Activated CD8-positive, alpha-beta T cell treated with anti-CD3 and anti-CD28 coated beads, Interleukin-2, amount 10 ng/mL, durations not matched to agents 7 days and 5 days (primary cell): Measurements from ENCODE around the gene KCNMA1. TPM values are rescaled to one million over a fixed set of nuclear protein-coding genes. Genes with fewer than 3 reads are reported as not detected.

ENCODE experiments used
- ATAC-seq: fragments of 150-1000 bp; cut with Tn5 transposase; one replicate; pipeline ENCODE4 v1.10.0; 2021; ENCODE audit warnings: moderate library complexity
- CTCF ChIA-PET: fragments of 350-600 bp; sonication (Branson Sonifier 250); formaldehyde crosslinking; loops from one replicate; lab custom pipeline; 2021; ENCODE audit warnings: antibody characterized with exemption; lab: Charles Lee
- POLR2A ChIA-PET: fragments of 350-600 bp; sonication (Branson Sonifier 250); formaldehyde crosslinking; loops from one replicate; lab custom pipeline; 2021; ENCODE audit warnings: antibody characterized with exemption; lab: Charles Lee
- DNase-seq: peaks from one replicate; pipeline ENCODE4 v3.0.0-alpha.2; 2020
- H3K27ac Mint-ChIP-seq: one replicate; pipeline ENCODE4 v1.8.0; 2021; ENCODE audit warnings: mild to moderate bottlenecking, mixed read lengths
- H3K27me3 Mint-ChIP-seq: one replicate; pipeline ENCODE4 v1.8.0; 2021; ENCODE audit warnings: low read depth, mixed read lengths
- H3K36me3 Mint-ChIP-seq: one replicate; pipeline ENCODE4 v1.8.0; 2021; ENCODE audit warnings: low read depth, mixed read lengths
- H3K4me1 Mint-ChIP-seq: one replicate; pipeline ENCODE4 v1.8.0; 2021; ENCODE audit warnings: low read depth, mixed read lengths
- H3K4me3 Mint-ChIP-seq: one replicate; pipeline ENCODE4 v1.8.0; 2021; ENCODE audit warnings: mild to moderate bottlenecking, mixed read lengths
- H3K9me3 Mint-ChIP-seq: one replicate; pipeline ENCODE4 v1.8.0; 2022; ENCODE audit warnings: mixed read lengths; ENCODE audit not compliant: insufficient read depth
- total RNA-seq, 2 experiments: library from RNA; stranded (reverse); gene quantifications; one replicate each; pipeline ENCODE4 v1.2.3, GENCODE V29; 2021

Gene KCNMA1
- total RNA-seq, 2 experiments from 2014 or later, result 0.16 TPM

DNA sequence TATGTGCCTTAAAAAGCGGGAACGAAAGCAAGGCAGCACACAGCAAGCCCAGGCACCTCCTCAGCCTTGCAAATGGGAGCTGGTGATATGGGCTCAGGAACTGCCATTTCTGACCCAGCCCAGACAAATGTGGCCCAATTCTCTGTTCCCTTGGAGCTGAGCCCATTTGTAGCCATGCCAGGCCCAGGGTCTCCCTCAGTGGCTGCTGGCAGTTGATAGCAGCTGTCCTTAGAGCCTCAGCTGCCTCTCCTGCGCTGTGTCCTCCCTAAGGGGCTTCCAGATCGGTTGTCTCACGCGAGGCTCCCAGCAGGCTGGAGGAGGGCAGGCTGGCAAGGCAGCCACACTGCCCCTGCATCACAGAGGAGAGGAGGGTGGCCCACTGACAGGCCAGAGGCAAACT lies 275.8 kb downstream of the KCNMA1 start:
- Mint-ChIP-seq H3K4me3 (no peak overlapping the region), H3K27me3 (peaks cover 3% of the 10 kb centered on the region), H3K9me3 (no peaks in the 10 kb centered on the region), H3K36me3 (no peaks in the 10 kb centered on the region), H3K4me1 (no peaks in the 10 kb centered on the region), H3K27ac (no peak overlapping the region)
- ATAC-seq, result no peak
- POLR2A ChIA-PET, result no interaction called here
- no peak for DNase-seq
- CTCF ChIA-PET, result no interaction called here

DNA sequence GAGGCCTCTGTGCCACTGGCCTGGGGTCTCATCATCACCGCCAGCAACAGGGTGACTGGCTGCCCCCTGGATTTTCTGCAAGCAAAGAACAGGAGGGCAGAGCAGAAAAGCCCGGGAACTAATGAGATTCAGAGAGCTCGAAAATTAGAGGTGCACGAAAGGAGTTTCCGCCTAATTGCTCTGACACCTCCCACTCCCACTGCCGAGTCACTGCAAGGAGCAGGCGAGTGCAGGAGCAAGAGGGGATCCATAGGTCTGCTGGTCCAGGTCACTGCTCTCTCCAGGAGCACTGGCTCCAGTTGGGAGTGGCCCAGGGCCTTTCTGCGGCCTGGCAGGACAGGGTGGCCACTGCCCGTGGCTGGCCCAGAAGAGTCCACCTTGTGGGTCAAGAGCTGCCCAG lies 276.2 kb downstream of the KCNMA1 start:
- ATAC-seq (no peak), DNase-seq (no peak)
- ChIA-PET CTCF (no interaction called here), POLR2A (no interaction called here)
- peaks cover 3% of the 10 kb centered on the region for H3K27me3 Mint-ChIP-seq
- no peaks in the 10 kb centered on the region for H3K36me3 Mint-ChIP-seq
- H3K9me3 Mint-ChIP-seq, result no peaks in the 10 kb centered on the region
- H3K4me1 Mint-ChIP-seq, result no peaks in the 10 kb centered on the region
- H3K4me3 Mint-ChIP-seq, result no peak overlapping the region
- H3K27ac Mint-ChIP-seq, result no peak overlapping the region

DNA sequence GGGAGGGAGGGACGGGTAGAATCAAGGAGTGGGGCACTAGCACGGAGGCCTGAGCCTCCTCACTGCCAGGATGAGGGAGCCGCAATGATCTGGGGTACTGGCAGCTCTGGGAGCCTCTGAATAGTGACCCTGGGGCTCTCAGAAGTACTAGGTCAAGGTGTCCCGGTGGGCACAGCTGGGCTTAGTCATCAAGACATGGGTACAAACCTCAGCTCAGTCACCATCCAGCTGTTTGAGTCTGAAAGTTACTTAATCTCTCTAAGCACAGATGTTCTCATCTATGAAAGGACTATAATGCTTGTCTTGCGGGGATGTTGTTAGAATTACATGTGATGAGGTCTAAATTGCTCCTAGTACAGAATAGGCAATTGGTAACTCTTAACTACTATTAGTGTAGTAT lies 276.8 kb downstream of the KCNMA1 start:
- Mint-ChIP-seq H3K27me3 (peaks cover 3% of the 10 kb centered on the region), H3K4me1 (no peaks in the 10 kb centered on the region), H3K27ac (no peak overlapping the region), H3K4me3 (no peak overlapping the region), H3K36me3 (no peaks in the 10 kb centered on the region), H3K9me3 (no peaks in the 10 kb centered on the region)
- ATAC-seq (no peak), DNase-seq (no peak)
- CTCF ChIA-PET, result no interaction called here
- POLR2A ChIA-PET, result no interaction called here

DNA sequence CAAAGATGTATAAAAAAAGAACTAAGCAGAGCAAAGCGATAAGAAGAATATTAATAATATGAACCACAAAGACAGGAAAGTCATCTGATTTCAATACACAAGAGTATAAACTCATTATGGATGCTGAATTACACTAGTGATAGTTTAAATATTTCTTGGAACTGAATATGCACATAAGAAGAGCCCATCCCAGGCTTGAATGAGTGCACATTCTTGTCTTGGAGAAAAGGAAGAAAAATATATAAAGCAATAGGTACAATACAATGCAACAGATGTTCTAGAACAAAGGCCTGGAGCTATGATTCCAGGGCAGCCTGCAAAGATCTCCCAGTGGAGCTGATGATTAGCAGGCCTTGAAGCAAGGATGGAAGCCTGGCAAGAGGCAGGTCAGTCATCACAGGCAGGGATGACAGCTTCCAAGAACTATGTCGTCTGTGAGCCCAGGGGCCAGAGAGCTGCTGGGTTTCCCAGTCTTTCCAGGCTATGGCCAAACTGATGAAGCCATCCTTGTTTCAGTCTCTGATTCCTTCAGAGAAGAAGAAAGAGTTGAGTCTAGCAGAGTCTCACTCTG lies 277.6 kb downstream of the KCNMA1 start:
- ChIA-PET CTCF (no interaction called here), POLR2A (no interaction called here)
- ATAC-seq, result no peak

DNA sequence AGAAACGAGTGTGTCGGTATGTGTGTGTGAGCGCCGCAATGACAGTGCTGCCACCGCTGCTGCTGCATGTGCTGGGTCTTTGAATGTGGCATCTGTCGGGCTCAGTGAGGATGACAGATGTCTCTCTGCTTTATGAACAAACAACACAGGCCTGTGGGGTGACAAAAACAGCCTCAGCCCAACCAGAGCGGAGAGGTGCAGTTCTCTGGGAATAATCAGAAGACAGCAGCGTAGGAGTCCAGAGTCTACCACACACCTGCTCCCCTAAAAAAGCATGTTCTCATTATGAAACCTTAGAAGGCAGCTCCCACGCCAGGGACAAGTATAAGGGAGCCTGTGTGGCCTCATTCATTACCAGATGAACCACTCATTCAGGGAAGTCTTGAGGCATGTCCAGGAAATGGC lies 278.3 kb downstream of the KCNMA1 start:
- no peak for DNase-seq
- H3K9me3 Mint-ChIP-seq, result no peaks in the 10 kb centered on the region
- no peaks in the 10 kb centered on the region for H3K27me3 Mint-ChIP-seq
- POLR2A ChIA-PET, result no interaction called here
- H3K4me1 Mint-ChIP-seq, result no peaks in the 10 kb centered on the region
- CTCF ChIA-PET, result no interaction called here
- H3K27ac Mint-ChIP-seq, result no peak overlapping the region
- ATAC-seq, result no peak
- H3K4me3 Mint-ChIP-seq, result no peak overlapping the region
- H3K36me3 Mint-ChIP-seq, result no peaks in the 10 kb centered on the region

More for the DNA sequence above, 277.6 kb downstream of the KCNMA1 start:
- no peak overlapping the region for H3K27ac Mint-ChIP-seq
- H3K9me3 Mint-ChIP-seq, result no peaks in the 10 kb centered on the region
- H3K36me3 Mint-ChIP-seq, result no peaks in the 10 kb centered on the region
- no peak overlapping the region for H3K4me3 Mint-ChIP-seq
- no peak for DNase-seq
- peaks cover 3% of the 10 kb centered on the region for H3K27me3 Mint-ChIP-seq
- no peaks in the 10 kb centered on the region for H3K4me1 Mint-ChIP-seq

DNA sequence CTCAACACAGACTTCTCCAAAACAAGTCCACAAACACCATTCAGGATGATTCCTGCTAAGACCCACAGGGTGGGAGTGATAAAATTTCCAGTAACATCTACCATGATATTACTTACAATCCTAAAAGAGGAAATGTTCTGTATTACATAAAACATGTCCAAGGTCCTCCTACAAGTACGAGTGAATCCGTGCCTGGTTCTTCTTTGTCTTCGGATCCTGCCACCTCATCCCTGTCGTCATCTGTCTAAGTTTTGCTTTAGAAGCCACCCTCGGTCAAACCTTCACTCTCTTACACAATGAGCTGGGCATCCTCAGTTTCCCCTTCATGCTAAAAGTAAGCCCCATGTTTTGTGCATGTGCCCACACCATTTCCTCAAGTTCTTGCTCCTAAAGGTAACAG lies 279.0 kb downstream of the KCNMA1 start:
- no peaks in the 10 kb centered on the region for H3K4me1 Mint-ChIP-seq
- POLR2A ChIA-PET, result no interaction called here
- ATAC-seq, result no peak

DNA sequence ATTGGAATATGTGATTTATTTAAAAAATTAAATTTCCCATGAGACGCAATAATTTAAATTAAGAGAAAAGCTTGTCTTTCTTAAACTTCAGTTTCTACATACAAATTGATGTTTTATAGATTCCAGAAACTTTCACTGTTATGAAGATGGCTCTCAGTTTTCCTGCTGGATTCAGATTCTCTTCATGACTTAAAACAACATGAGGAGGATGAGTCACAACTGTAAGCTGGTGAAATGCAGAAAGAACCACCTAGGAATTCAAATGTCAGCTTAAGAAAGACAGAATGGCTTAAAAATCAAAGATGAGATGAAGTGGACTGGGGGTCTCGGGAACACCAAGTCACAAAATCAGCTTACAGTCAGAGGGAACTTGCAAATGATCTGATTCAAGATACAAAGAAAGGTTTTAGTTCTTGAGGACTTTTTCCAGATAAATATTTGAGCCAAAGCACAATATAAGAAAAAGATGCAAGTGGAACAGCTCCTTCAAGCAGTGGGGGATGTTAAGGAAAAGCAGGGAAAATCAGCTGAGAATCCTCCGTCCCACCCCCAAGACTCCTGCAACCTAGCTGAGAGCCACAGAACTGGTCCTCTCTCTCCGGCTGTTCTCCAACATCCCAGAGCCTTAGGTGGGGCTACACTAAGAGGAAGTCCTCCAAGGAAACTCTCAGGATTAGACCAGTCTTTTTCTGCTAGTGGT lies 279.8 kb downstream of the KCNMA1 start:
- no peak for DNase-seq
- H3K27me3 Mint-ChIP-seq, result no peaks in the 10 kb centered on the region
- no peaks in the 10 kb centered on the region for H3K36me3 Mint-ChIP-seq
- ChIA-PET CTCF (no interaction called here), POLR2A (no interaction called here)
- H3K9me3 Mint-ChIP-seq, result no peaks in the 10 kb centered on the region
- no peak overlapping the region for H3K27ac Mint-ChIP-seq
- H3K4me3 Mint-ChIP-seq, result no peak overlapping the region
- ATAC-seq, result no peak
- no peaks in the 10 kb centered on the region for H3K4me1 Mint-ChIP-seq

More for the DNA sequence above, 279.0 kb downstream of the KCNMA1 start:
- DNase-seq, result no peak
- Mint-ChIP-seq H3K9me3 (no peaks in the 10 kb centered on the region), H3K4me3 (no peak overlapping the region), H3K36me3 (no peaks in the 10 kb centered on the region), H3K27ac (no peak overlapping the region), H3K27me3 (no peaks in the 10 kb centered on the region)
- CTCF ChIA-PET, result no interaction called here

DNA sequence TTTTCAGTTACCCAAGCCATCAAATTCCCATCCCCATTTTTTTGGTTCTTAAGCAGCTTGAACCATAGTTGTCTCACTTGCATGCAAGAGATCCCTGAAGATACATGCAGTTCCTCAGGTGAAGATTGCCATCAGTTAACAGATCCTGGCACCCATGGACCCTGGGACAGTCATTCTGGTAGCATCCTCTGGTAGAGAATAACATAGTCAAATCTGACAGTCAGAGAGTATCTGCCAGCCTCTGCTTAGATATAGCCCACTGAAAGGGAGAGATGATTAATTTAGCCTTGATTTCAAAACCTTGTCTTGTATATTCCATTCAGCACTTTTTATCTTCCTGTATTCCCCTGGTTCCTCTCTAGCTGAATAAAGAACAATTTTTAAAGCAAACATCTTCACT lies 280.4 kb downstream of the KCNMA1 start:
- no peaks in the 10 kb centered on the region for H3K27me3 Mint-ChIP-seq
- ATAC-seq (no peak), DNase-seq (no peak)
- H3K4me1 Mint-ChIP-seq, result no peaks in the 10 kb centered on the region
- ChIA-PET CTCF (no interaction called here), POLR2A (no interaction called here)
- no peak overlapping the region for H3K27ac Mint-ChIP-seq
- no peaks in the 10 kb centered on the region for H3K9me3 Mint-ChIP-seq
- no peak overlapping the region for H3K4me3 Mint-ChIP-seq
- H3K36me3 Mint-ChIP-seq, result no peaks in the 10 kb centered on the region

DNA sequence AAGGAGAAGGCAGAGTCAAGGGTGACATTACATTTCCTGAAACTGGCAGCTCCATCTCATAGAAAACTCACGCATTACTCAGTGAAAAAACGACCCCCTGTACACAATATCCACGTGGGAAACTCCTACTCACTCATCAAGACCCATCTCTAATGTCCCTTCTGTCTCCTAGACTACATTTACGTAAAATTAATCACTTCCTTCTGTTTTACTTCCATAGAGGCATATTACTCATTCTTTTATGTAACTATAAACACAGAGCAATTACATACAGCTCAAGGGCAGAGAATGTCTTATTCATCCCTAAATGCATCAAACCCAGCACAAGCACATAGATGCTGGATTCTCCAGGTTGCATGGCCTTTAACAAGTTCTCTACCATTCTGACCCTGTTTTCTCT lies 281.8 kb downstream of the KCNMA1 start:
- Mint-ChIP-seq H3K27ac (no peak overlapping the region), H3K4me3 (no peak overlapping the region), H3K36me3 (no peaks in the 10 kb centered on the region), H3K4me1 (no peaks in the 10 kb centered on the region), H3K9me3 (no peaks in the 10 kb centered on the region), H3K27me3 (no peaks in the 10 kb centered on the region)
- POLR2A ChIA-PET, result no interaction called here
- DNase-seq, result no peak
- no peak for ATAC-seq
- CTCF ChIA-PET, result interaction anchor here (1.2 kb wide), 1 partner anchor 285 kb away, joined by 3 read pairs; no protein-coding TSS in a partner anchor

DNA sequence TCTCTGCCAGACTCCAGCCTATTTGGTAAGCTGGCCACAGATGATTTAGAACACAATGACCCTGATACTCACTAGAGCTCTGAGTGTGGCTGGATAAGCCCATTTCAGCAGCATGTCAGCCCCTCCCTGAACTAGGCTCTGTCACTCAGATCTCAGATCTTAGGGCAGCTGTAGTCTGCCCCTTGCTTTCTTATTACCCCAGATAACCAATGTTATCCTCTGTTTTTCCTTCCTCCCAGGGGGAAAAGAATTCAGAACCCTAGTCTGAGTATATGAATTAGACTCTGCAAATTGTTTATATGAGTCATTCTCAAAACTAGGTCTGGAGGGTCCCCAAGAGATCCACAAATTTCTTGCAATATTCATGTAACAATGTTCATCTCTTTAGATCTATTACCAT lies 286.2 kb downstream of the KCNMA1 start:
- POLR2A ChIA-PET, result no interaction called here
- H3K27me3 Mint-ChIP-seq, result no peaks in the 10 kb centered on the region
- DNase-seq (no peak), ATAC-seq (no peak)
- H3K4me3 Mint-ChIP-seq, result no peak overlapping the region
- no peaks in the 10 kb centered on the region for H3K4me1 Mint-ChIP-seq
- peaks cover 3% of the 10 kb centered on the region for H3K9me3 Mint-ChIP-seq
- H3K36me3 Mint-ChIP-seq, result no peaks in the 10 kb centered on the region
- CTCF ChIA-PET, result no interaction called here
- no peak overlapping the region for H3K27ac Mint-ChIP-seq

DNA sequence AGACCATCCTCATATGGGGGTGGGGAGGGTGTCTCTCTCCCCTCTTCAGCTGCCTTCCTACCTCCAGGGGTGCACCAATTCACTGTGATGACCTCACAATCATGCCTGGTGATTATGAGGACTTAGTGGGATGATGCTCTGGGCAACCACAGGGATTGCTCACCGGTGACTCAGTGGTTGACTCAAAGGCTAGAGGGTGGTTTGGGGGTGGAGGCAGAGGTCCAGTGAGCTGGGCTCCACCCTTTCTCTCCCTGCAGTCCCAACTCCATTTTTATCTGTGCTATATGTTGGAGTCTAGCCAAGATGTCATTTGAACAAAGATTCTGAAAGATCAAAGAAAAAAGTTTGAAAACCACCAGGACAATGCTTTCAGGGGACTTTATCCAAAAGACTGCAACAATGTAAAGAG lies 286.9 kb downstream of the KCNMA1 start:
- no peaks in the 10 kb centered on the region for H3K4me1 Mint-ChIP-seq
- peaks cover 3% of the 10 kb centered on the region for H3K9me3 Mint-ChIP-seq
- POLR2A ChIA-PET, result no interaction called here

DNA sequence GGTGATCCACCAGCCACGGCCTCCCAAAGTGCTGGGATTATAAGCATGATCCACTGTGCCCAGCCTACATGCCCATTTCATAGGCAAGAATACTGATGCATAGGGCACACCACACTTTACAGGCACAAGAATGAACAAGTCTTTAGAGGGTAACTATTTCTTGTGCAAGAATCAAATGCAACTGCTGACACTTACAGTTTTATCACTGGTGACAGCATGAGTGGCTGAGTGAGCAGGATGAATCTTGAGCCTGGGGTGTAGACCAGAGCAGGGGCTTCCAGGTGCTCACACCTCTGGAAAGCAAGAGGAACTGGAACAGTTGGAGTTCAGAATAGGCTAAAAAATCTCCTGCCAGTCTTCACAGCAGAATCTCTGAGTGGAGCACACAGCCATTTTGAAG lies 287.5 kb downstream of the KCNMA1 start:
- Mint-ChIP-seq H3K27ac (no peak overlapping the region), H3K9me3 (peaks cover 3% of the 10 kb centered on the region), H3K4me3 (no peak overlapping the region), H3K4me1 (no peaks in the 10 kb centered on the region), H3K36me3 (no peaks in the 10 kb centered on the region), H3K27me3 (peaks cover 3% of the 10 kb centered on the region)
- DNase-seq (no peak), ATAC-seq (no peak)
- POLR2A ChIA-PET, result no interaction called here
- CTCF ChIA-PET, result no interaction called here

More for the DNA sequence above, 286.9 kb downstream of the KCNMA1 start:
- Mint-ChIP-seq H3K4me3 (no peak overlapping the region), H3K27ac (no peak overlapping the region), H3K36me3 (no peaks in the 10 kb centered on the region), H3K27me3 (peaks cover 2% of the 10 kb centered on the region)
- DNase-seq (no peak), ATAC-seq (no peak)
- CTCF ChIA-PET, result no interaction called here
